RWPE1 (cell line): Measurements from ENCODE around the gene KDM6B.

Experiments used
- CTCF ChIA-PET: fragments of 350-600 bp; sonication (Branson Sonifier 250); formaldehyde crosslinking; extraction: SDS; loops from one replicate; lab custom pipeline; 2021; lab: Yijun Ruan, JAX
- POLR2A ChIA-PET: fragments of 400-600 bp; formaldehyde crosslinking; extraction: SDS; loops from one replicate; lab custom pipeline; 2020; ENCODE audit warnings: antibody characterized with exemption; ENCODE audit not compliant: low non-redundant PET; lab: Yijun Ruan, JAX
- DNase-seq: peaks from one replicate; pipeline ENCODE4 v3.0.0; 2012; ENCODE audit warnings: low spot score
- H3K27ac ChIP-seq: fragments of 450-650 bp; 2 replicates; pipeline ENCODE4 v1.5.1; 2017
- TF ChIP-seq, protein P1 (sequence below): fragments of 450-650 bp; conservative IDR thresholded peaks from 2 replicates; pipeline ENCODE4 v1.5.1; 2017; ENCODE audit warnings: low read depth, mild to moderate bottlenecking

KDM6B gene

DNA sequence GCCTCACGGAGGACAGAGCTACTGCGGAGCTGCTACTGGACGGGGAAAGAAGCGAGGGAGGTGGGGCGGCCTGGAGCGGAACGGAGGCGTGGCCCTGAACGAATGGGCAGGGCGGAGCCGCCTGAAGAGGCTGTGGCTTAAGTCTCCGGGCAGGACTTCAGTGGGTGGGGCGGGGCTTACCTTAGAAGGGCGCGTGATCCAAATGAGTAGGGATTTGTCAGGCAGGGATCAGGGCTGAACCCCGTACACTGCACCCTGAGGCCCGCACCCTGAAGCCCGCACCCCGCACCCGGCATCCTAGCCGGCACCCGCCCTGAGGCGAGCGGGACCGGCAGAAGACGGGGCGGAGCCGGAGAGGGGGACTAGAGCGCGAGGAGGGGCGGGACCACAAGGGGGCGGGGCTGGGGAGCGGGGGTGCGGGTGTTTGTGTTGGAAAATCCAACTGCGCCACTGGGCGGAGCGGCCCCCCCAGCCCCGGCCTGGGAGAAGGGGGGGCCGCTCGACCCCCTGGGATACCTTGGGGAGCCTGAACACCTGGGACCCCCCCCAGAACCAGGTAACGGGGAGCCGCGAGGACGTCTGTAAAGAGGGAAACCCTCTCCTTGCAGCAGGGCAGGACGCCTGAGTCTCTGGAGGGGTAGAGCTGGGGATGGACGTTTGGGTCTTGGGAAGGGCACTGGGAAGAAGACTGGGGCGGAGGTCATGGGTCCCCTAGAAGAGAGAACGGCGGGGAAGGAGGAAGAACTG, at the start of gene KDM6B:
KDM6B (plus strand) TSS at position 423 of the 747 bp plus-strand sequence. CDS start 11,338 bp downstream, outside the sequence.
- CTCF ChIA-PET, result interaction anchor here (0.6 to 2.0 kb wide), 10 partner anchors 9 to 229 kb away, joined by 3 to 10 read pairs (median 4); no protein-coding TSS in a partner anchor
- peak; percentile 86 for DNase-seq

GRCh38 chr17:7786866-7787265, 47.2 kb upstream of the KDM6B start:
- TF ChIP-seq, protein P1, sequence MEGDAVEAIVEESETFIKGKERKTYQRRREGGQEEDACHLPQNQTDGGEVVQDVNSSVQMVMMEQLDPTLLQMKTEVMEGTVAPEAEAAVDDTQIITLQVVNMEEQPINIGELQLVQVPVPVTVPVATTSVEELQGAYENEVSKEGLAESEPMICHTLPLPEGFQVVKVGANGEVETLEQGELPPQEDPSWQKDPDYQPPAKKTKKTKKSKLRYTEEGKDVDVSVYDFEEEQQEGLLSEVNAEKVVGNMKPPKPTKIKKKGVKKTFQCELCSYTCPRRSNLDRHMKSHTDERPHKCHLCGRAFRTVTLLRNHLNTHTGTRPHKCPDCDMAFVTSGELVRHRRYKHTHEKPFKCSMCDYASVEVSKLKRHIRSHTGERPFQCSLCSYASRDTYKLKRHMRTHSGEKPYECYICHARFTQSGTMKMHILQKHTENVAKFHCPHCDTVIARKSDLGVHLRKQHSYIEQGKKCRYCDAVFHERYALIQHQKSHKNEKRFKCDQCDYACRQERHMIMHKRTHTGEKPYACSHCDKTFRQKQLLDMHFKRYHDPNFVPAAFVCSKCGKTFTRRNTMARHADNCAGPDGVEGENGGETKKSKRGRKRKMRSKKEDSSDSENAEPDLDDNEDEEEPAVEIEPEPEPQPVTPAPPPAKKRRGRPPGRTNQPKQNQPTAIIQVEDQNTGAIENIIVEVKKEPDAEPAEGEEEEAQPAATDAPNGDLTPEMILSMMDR, result no peak
- ChIA-PET CTCF (no interaction called here), POLR2A (no interaction called here)
- no peak for DNase-seq
- no peak overlapping the region for H3K27ac ChIP-seq

More for the DNA sequence above, at the start of gene KDM6B:
- POLR2A ChIA-PET, result interaction anchor here (1.3 to 2.2 kb wide), 2 partner anchors 11 to 147 kb away, joined by 4 to 6 read pairs; partner anchors contain the start of gene TP53
- TF ChIP-seq, protein P1, result no peak
- peak within 1 kb of the TSS; percentile 99 for H3K27ac ChIP-seq

GRCh38 chr17:7789131-7789530, 44.9 kb upstream of the KDM6B start:
- DNase-seq, result no peak
- H3K27ac ChIP-seq, result no peak overlapping the region
- ChIA-PET POLR2A (no interaction called here), CTCF (no interaction called here)
- TF ChIP-seq, protein P1, result no peak

DNA sequence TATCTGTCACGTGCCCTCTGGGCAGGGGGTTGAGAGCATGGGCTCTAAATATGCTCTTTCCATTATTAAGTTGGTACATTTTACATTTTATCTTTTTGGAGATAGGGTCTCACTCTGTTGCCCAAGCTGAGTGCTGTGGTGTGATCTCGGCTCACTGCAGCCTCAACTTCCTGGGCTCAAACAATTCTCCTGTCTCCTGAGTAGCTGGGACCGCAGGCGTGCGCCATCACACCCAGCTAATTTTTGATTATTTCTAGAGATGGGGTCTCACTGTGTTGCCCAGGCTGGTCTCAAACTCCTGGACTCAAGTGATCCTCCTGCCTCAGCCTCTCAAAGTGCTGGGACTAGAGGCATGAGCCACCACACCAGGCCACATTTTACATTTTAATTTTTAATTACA, 43.9 kb upstream of the KDM6B start:
- no peak overlapping the region for H3K27ac ChIP-seq
- TF ChIP-seq, protein P1, result no peak
- POLR2A ChIA-PET, result no interaction called here
- CTCF ChIA-PET, result interaction anchor here (0.6 to 0.7 kb wide), 2 partner anchors 7 to 9 kb away, joined by 3 to 4 read pairs; no protein-coding TSS in a partner anchor
- DNase-seq, result no peak

GRCh38 chr17:7792611-7793010, 41.4 kb upstream of the KDM6B start:
- CTCF ChIA-PET, result no interaction called here
- DNase-seq, result no peak
- POLR2A ChIA-PET, result no interaction called here
- TF ChIP-seq, protein P1, result no peak
- no peak overlapping the region for H3K27ac ChIP-seq

DNA sequence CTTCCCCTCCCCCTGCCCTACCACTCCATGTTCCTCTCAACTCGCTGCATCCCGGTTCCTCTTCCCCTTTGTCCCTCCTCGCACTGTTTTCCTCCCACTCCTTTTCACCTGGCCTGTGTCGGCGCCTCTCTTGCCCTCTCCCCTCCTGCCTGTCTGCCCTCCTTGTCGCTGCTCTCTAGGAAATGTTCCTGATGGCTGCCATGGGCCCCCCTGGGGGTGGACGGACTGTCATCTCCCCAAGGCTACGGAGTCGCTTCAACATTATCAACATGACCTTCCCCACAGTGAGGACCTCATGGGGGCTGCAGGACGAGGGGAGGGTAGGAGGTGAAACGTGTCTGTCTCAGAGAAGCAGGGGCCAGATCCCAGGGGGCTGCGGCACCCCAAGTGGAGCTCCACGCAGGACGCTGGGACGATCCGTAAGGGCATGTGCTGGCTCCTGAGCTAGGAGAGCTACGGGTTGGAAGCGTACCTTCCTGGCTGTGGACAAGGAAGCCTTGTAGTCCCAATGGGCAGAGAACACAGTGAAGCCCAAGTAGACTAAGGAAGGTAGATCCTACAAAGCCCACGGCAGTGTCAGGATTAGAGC, 39.8 kb upstream of the KDM6B start:
- DNase-seq, result no peak
- H3K27ac ChIP-seq, result no peak overlapping the region
- POLR2A ChIA-PET, result no interaction called here
- CTCF ChIA-PET, result no interaction called here
- TF ChIP-seq, protein P1, result no peak
